ENCODE measurements around the gene ASIC2.

DNA sequence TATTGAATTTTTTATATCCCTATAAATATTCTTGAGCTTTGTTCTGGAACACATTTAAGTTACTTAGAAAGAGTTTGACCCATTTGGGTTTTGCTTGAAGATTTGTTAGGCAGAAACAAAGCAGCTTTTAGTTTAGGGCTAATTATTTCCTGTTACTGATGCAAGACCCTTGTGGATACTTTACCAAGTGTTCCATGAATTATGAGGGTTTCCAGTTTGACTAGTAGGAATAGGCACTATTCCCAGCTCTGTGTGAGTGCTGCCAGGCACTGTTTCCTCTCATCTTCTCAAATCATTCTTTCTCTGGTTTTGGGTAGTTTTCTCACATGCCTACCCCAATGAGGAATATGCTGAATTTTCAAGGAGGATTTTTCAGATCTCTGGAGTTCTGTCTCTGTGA lies 221.4 kb downstream of the ASIC2 start:
- TF ChIP-seq SP1 (IDR thresholded peaks at IDR 0.05) (no peak), BHLHE40 (IDR thresholded peaks at IDR 0.05; ENCODE audit: borderline replicate concordance) (no peak), FOXA1 (IDR thresholded peaks at IDR 0.05) (no peak), LEF1 (IDR thresholded peaks at IDR 0.05; ENCODE audit: borderline replicate concordance) (no peak), FOXM1 (IDR thresholded peaks at IDR 0.05; ENCODE audit: borderline replicate concordance) (no peak), ELF4 (IDR thresholded peaks at IDR 0.05) (no peak), ARNT (IDR thresholded peaks at IDR 0.05) (no peak), CTBP1 (IDR thresholded peaks at IDR 0.05; ENCODE audit: borderline replicate concordance) (no peak), FOXK2 (IDR thresholded peaks at IDR 0.05) (no peak), NFRKB (IDR thresholded peaks at IDR 0.05) (no peak)
- TF ChIP-seq, protein P1, sequence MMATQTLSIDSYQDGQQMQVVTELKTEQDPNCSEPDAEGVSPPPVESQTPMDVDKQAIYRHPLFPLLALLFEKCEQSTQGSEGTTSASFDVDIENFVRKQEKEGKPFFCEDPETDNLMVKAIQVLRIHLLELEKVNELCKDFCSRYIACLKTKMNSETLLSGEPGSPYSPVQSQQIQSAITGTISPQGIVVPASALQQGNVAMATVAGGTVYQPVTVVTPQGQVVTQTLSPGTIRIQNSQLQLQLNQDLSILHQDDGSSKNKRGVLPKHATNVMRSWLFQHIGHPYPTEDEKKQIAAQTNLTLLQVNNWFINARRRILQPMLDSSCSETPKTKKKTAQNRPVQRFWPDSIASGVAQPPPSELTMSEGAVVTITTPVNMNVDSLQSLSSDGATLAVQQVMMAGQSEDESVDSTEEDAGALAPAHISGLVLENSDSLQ (IDR thresholded peaks at IDR 0.05): no peak

Data from HEK293T (cell line).